Measurements from ENCODE around the gene ZC3H13. TPM values are rescaled to one million over a fixed set of nuclear protein-coding genes. Genes with fewer than 3 reads are reported as not detected.

Gene ZC3H13
- total RNA-seq, 1 experiment from 2014 or later, result 36.9 TPM

DNA sequence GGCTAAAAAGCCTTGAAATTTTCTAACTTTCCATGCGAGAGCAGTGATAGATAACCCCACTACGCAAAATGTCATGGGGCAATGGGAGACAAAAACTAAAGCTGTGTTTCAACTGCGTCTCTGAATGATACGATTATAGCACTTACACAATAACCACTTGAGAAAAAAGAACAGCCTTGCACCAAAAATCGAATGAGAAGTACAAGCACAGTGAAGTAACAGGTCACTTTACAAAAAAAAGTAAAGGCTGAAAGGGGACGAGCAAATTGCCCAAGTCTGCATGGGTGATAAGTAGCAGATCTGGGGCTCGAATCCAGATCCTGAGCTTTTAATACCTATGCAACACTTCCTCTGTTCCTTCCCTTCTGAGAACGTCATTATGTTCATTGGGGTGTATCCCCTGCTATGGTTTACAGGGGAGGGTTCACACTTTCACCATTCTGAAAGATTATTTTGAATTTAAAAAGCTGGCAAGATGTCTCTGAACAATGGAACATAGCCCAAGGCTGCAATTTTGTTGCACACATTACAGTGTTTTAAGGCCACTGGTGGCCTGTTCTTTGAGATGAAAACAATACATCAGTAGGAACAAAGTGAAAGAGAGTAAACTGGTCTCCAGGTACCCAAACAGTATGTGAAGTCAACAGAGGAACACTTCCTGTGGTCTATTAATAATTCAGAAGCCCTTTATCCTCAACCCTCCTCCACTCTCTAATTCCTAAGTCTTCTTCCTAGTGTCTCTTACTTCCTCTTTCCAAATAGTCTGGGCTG lies 49.1 kb upstream of the ZC3H13 start:
- Histone ChIP-seq H3K4me2 (no peak overlapping the region), H3K9me3 (ENCODE audit: insufficient read depth, low read depth) (no peaks in the 10 kb centered on the region), H3K4me3 (no peak overlapping the region), H3K79me2 (ENCODE audit: low read depth) (no peaks in the 10 kb centered on the region), H3K9me2 (ENCODE audit: insufficient read depth) (no peaks in the 10 kb centered on the region), H3K36me3 (ENCODE audit: low read depth) (no peaks in the 10 kb centered on the region), H3K4me1 (replicated peaks; ENCODE audit: insufficient read depth) (no peaks in the 10 kb centered on the region), H3K27ac (no peak overlapping the region), H3F3A (ENCODE audit: insufficient read depth, low read depth) (no peaks in the 10 kb centered on the region), H2AFZ (no peak overlapping the region), H4K20me1 (ENCODE audit: insufficient read depth) (no peaks in the 10 kb centered on the region), H3K27me3 (ENCODE audit: insufficient read depth, low read depth) (no peaks in the 10 kb centered on the region)
- ChIA-PET CTCF (no interaction called here), POLR2A (ENCODE audit: unreplicated experiment) (no interaction called here)
- intact Hi-C loops (cut with micrococcal nuclease; ENCODE audit: unreplicated experiment), result no loop called here
- BruUV-seq (replicated peaks), result no TSS peak
- DNase-seq, result no peak
- no peak for TF ChIP-seq EZH2 (IDR thresholded peaks at IDR 0.05; ENCODE audit: low read depth)
- TF ChIP-seq, protein P1, sequence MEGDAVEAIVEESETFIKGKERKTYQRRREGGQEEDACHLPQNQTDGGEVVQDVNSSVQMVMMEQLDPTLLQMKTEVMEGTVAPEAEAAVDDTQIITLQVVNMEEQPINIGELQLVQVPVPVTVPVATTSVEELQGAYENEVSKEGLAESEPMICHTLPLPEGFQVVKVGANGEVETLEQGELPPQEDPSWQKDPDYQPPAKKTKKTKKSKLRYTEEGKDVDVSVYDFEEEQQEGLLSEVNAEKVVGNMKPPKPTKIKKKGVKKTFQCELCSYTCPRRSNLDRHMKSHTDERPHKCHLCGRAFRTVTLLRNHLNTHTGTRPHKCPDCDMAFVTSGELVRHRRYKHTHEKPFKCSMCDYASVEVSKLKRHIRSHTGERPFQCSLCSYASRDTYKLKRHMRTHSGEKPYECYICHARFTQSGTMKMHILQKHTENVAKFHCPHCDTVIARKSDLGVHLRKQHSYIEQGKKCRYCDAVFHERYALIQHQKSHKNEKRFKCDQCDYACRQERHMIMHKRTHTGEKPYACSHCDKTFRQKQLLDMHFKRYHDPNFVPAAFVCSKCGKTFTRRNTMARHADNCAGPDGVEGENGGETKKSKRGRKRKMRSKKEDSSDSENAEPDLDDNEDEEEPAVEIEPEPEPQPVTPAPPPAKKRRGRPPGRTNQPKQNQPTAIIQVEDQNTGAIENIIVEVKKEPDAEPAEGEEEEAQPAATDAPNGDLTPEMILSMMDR (conservative IDR thresholded peaks at IDR 0.05), result no peak

DNA sequence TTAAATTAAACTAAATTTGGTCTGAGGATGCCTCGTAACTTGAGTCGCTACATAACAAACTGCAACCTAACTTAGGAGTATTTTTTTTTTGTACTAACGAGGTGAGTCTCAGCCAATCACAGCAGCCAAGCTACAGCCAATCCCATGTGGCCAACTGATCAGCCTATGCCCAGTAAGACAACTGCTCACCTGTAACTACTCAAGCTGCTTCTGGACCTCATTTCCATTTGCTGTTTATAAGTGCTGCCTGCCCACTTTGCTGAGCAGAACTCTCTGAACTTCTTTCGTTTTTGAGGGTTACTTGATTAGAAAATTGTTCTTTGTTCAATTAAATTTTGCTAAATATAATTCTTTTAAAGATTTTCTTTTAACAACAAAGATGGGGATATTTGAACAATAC lies 48.5 kb upstream of the ZC3H13 start:
- Histone ChIP-seq H4K20me1 (ENCODE audit: insufficient read depth) (no peaks in the 10 kb centered on the region), H3K4me2 (no peak overlapping the region), H3K27ac (no peak overlapping the region), H3K79me2 (ENCODE audit: low read depth) (no peaks in the 10 kb centered on the region), H3K4me3 (no peak overlapping the region), H3K9me2 (ENCODE audit: insufficient read depth) (no peaks in the 10 kb centered on the region), H3K4me1 (replicated peaks; ENCODE audit: insufficient read depth) (no peaks in the 10 kb centered on the region), H3K9me3 (ENCODE audit: insufficient read depth, low read depth) (no peaks in the 10 kb centered on the region), H3K36me3 (ENCODE audit: low read depth) (no peaks in the 10 kb centered on the region), H3K27me3 (ENCODE audit: insufficient read depth, low read depth) (no peaks in the 10 kb centered on the region), H2AFZ (no peak overlapping the region), H3F3A (ENCODE audit: insufficient read depth, low read depth) (no peaks in the 10 kb centered on the region)
- BruUV-seq (replicated peaks), result no TSS peak
- TF ChIP-seq EZH2 (IDR thresholded peaks at IDR 0.05; ENCODE audit: low read depth), result no peak
- TF ChIP-seq, protein P1 (conservative IDR thresholded peaks at IDR 0.05), result no peak
- ChIA-PET POLR2A (ENCODE audit: unreplicated experiment) (no interaction called here), CTCF (no interaction called here)
- DNase-seq, result no peak
- intact Hi-C loops (cut with micrococcal nuclease; ENCODE audit: unreplicated experiment), result no loop called here

DNA sequence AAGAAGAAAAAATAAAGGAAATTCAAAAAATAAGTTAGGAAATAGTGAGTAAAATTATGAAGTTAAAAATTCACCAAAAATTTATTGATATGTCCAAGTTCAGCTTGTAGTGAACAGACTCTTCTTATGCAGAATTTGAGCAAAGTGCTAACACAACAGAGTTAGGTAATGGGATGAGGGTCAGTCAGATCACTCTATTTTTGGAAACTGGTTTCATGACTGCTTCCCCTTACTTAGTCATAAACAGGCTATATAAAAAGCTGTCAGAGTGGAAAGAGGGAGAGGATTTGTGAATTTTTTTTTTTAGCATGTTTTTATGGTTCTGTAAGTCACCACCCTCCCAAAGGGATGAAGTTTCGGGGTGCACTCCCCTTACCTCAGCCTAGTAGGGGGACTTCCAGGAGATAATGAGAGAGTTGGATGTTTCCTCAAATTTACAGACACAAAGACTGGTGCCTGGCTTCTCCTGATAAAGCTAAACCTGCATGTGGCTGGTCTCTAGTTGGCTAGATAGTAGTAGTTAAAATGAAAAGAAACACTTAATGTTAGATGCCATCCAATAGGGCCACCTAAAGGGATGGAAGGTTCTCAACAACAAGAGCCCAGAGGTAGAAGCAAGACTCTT lies 47.8 kb upstream of the ZC3H13 start:
- no peaks in the 10 kb centered on the region for H3K9me2 ChIP-seq (ENCODE audit: insufficient read depth)
- no peaks in the 10 kb centered on the region for H3K9me3 ChIP-seq (ENCODE audit: insufficient read depth, low read depth)
- intact Hi-C loops (cut with micrococcal nuclease; ENCODE audit: unreplicated experiment), result no loop called here
- 0 out of 2 replicates have a peak, but pooled peaks cover 2% of the 10 kb centered on the region for H3K27me3 ChIP-seq (ENCODE audit: insufficient read depth, low read depth)
- no peak overlapping the region for H3K4me2 ChIP-seq
- ChIA-PET CTCF (no interaction called here), POLR2A (ENCODE audit: unreplicated experiment) (no interaction called here)
- H4K20me1 ChIP-seq (ENCODE audit: insufficient read depth), result no peaks in the 10 kb centered on the region
- H3K36me3 ChIP-seq (ENCODE audit: low read depth), result no peaks in the 10 kb centered on the region
- H3K4me3 ChIP-seq, result no peak overlapping the region
- no peaks in the 10 kb centered on the region for H3K4me1 ChIP-seq (replicated peaks; ENCODE audit: insufficient read depth)
- TF ChIP-seq EZH2 (IDR thresholded peaks at IDR 0.05; ENCODE audit: low read depth), result no peak
- TF ChIP-seq, protein P1 (conservative IDR thresholded peaks at IDR 0.05), result no peak
- no peak overlapping the region for H3K27ac ChIP-seq
- H2AFZ ChIP-seq, result no peak overlapping the region
- no TSS peak for BruUV-seq (replicated peaks)
- no peaks in the 10 kb centered on the region for H3K79me2 ChIP-seq (ENCODE audit: low read depth)
- no peaks in the 10 kb centered on the region for H3F3A ChIP-seq (ENCODE audit: insufficient read depth, low read depth)
- no peak for DNase-seq
